Activated CD4-positive, alpha-beta T cell treated with anti-CD3 and anti-CD28 coated beads, Interleukin-2, amount 50 U/mL, for 16 hours (primary cell): Measurements from ENCODE around the gene BTAF1.

Experiments used
- DNase-seq: peaks from one replicate; pipeline ENCODE4 v3.0.0-alpha.2; 2020

BTAF1 gene

DNA sequence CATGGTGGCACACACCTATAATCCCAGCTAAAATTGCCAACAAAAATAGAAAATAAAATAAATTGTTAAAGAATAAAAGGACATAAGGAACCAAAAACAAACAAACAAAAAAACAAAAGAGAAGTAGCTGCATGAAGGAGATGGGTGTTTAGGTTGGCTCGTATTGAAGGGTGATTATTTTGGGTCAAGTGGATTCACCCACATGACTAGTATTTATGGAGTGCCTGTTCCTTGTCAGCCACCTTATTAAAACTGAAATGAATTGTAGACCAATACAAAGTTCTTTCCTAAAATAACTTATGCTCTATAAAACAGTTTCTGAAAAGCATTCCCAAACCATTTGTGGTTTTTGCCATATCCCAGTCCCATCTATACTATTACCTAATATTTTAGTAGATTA, 138.7 kb downstream of the BTAF1 start:
- no peak for DNase-seq

DNA sequence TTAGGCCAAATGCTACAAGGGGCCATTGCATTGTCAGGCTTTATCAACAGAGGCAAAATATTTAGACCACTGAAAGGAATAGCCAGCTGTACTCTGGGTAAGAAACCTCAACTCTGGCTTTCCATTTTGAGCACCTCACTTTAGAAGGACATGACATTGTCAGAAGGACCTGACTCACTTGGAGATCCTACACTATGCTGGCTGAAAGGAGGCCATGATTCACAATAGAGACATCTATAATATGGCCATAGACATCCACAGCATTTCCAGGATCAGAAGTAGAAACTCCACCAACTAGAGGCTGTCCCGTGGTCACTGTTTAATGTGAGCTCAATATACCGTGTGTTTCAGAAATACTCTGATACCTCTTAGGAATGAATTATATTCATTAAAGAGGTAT, 140.9 kb downstream of the BTAF1 start:
- no peak for DNase-seq

DNA sequence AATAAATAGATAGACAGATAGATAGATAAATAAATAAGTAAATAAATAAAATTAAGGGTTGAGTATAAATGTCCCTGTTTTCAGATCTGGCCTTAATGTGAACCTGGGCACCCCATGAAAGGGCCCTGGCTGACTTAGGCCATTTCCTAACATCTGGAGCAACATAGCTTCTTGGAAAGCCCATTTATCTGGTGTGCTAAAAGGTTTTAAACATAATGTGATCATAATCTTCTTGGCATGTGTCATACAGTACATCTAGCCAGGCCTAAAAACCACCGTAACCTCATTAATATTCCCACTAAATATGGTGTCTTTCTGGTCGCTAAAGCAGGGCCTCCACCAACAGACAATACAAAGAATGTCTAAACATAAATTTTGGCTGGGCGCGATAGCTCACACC, 142.8 kb downstream of the BTAF1 start:
- no peak for DNase-seq

DNA sequence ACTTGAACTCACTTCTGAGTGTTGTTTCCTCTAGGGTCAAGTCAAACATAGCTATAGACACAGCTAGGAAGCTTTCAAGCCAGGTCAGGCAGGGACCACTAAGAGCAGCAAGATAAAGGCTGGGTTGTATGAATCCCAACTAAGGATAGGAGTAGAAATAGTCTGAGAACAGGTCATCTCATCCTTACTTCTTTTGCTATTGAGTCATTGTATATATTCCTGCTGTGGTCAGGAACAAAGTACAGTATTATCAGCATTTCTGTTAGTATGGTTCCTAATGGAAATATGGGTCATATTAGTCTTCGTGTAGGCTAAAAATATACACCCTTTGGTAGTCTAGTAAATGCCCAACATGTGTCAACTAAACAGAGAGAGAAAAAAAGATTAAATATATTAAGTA, 145.3 kb downstream of the BTAF1 start:
- no peak for DNase-seq

DNA sequence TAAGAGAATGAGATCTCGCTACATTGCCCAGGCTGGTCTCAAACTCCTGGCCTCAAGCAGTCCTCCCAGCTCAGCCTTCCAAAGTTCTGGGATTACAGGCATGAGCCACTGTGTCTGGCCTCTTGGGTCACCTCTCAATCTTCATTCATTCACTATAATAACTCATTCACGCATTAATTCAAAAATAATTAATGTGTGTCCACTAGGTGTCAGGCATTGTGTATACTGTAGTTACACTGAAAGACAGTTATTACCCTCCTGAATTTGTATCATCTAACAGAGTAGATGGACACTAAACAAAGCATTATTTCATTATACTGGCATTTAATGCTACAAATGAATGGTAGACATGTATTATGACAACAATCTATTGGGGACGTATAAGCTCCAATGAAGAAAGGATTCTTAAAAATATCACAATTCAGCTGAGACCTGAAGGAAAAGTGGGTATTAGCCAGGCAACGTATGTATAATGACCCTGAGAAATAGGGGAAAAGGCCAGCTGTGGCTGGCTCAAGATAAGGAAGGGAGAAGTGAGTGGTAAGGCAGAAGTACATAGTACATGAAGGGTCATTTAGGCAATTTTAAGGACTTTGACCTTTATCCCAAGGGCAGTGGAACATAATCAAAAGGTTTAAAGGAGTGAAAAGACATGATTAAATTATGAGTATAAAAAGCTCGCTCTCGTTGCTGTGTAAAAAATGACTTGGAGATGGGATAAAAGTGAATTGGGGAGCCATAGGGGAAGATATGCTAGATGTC, 150.7 kb downstream of the BTAF1 start:
- no peak for DNase-seq

DNA sequence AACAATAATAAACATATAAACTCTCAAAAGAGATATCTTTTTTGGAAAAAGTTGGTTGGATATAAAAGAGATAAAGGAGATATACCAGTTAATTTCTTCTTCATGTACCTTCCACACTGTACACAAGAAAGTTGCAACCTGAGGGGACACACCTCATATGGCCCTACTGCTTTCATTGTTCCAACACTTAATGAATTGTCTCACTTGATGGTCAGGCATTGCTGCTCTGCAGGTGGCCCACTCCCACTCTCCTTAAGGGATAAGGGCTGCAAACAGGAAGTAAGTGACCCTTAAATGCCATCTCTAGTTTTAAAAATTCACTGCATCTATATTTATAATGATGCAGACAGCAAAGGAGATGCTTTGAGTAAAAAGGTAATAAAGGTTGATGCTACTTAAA, 152.3 kb downstream of the BTAF1 start:
- no peak for DNase-seq

DNA sequence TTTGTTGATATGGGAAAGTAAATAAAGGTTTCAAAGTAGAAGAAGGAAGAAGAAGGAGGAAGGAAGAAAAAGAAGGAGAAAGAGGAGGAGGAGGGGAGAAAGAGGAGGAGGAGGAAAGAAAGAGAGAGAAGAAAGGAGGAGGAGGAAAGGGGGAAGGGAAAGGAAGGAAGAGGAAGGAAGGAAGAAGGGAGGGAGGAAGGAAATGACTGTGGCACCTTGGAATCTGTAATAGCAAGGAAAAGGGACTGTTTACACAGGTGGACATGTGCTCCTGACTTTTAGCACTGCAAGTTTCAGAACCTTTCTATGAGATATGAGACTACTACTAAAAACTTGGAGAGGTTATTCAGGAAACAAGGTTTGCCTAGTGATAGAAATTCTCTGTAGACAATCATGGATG, 153.2 kb downstream of the BTAF1 start:
- no peak for DNase-seq

DNA sequence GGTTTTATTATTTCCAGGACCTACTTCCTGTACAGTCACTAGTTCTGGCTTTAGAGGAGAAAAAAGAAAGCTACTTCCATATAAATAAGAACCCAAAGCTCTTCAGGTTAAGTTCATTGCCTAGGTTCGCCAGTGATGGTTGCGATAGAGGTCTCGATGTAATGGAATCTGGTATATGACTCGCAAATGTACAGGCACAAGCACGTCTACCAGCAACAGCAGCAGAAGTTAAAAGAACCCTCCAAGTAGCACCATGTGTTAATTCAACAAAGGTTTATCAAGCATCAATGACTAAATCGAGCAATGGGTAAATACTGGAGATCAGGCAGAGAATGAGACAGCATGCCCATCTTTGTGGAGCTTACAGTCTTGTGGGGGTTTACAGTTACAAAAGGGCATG, 155.4 kb downstream of the BTAF1 start:
- DNase-seq, result no peak
